Mucosa of descending colon (tissue), 3 donors: ENCODE data around the gene TNFAIP6. TPM values are rescaled to one million over a fixed set of nuclear protein-coding genes. Genes with fewer than 3 reads are reported as not detected.
"Not testable (repeated sequence)": the region's sequence is repeated elsewhere in the genome, so short reads cannot be mapped to it uniquely, and the experiment has no call there.

Experiments used
- ATAC-seq: fragments of 200-7000 bp; cut with Tn5 transposase; one replicate; pipeline ENCODE4 v1.9.1; 2020; ENCODE audit warnings: mild to moderate bottlenecking, moderate library complexity
- DNase-seq, 3 donors: peaks; one replicate each; pipeline ENCODE4 v3.0.0-alpha.2; 2020
- H3K36me3 ChIP-seq: fragments of 200-600 bp; one replicate; pipeline ENCODE4 v1.8.0; 2021; ENCODE audit warnings: low read depth, mild to moderate bottlenecking
- H3K4me1 ChIP-seq: fragments of 200-600 bp; one replicate; pipeline ENCODE4 v1.8.0; 2021; ENCODE audit warnings: low read depth, mild to moderate bottlenecking
- H3K4me3 ChIP-seq: fragments of 200-600 bp; one replicate; pipeline ENCODE4 v1.8.0; 2021; ENCODE audit warnings: mild to moderate bottlenecking
- H3K9me3 ChIP-seq: fragments of 200-600 bp; one replicate; pipeline ENCODE4 v1.8.0; 2021; ENCODE audit warnings: mild to moderate bottlenecking
- CTCF ChIP-seq: fragments of 200-600 bp; IDR thresholded peaks from one replicate; pipeline ENCODE4 v1.8.0; 2022; ENCODE audit warnings: antibody characterized with exemption, mild to moderate bottlenecking
- intact Hi-C, 2 donors: fragments of 100-400 bp; cut with DNase I in 1 of 2; cut with micrococcal nuclease in 1 of 2; formaldehyde crosslinking; loops; one replicate each; pipeline versions ENCODE4 v1.11.0 to v1.11.1; 2022; cut with DNase I, micrococcal nuclease
- long read RNA-seq, 2 donors: library from polyadenylated mRNA; unstranded; transcript quantifications; one replicate each; pipeline ENCODE4 v2.0.0, GENCODE V29; 2019 to 2021
- total RNA-seq, 3 donors: library from RNA; stranded (reverse); fragmentation: NEBNext Ultra II Directional in 2 of 3; extraction: Animal tissue kit (Norgen Biotek cat#: 25700) in 2 of 3; gene quantifications; one replicate each; pipeline versions ENCODE4 v1.2.1 to v1.2.4, GENCODE V29; 2021 to 2023
- donor health status: DM: no; HTN: no; CAD: no; lungs with moderate emphysema.
- donor health status: DM: no; HTN: no; CAD: no.
- donor health status: DM: no; HTN: yes; CAD: no.

Gene TNFAIP6
- 1 to 10 TPM in 2 of 3 donors, not detected in 1; 1.1 to 2.3 TPM for total RNA-seq
- long read RNA-seq, donor 1, partial matches to known transcripts: 1 of 4 reads
- long read RNA-seq, donor 1, other reads (novel, unspliced or antisense): 0 of 4 reads
- long read RNA-seq, donor 2, partial matches to known transcripts: 1 of 4 reads
- long read RNA-seq, donor 2, other reads (novel, unspliced or antisense): 0 of 4 reads

GRCh38 chr2:151357359-151357758 lies at the start of gene TNFAIP6:
TNFAIP6 (plus strand) TSS chr2:151357592; CDS start chr2:151357667, 75 bp downstream.
- H3K36me3 ChIP-seq: no peaks in the 10 kb centered on the region
- DNase-seq (peak in 1 of 3 donors; percentile 5), ATAC-seq (peak; percentile 52)
- intact Hi-C loops: no loop called here
- H3K4me3 ChIP-seq: no peak within 1 kb of the TSS
- TF ChIP-seq CTCF: no peak
- H3K9me3 ChIP-seq: no peaks in the 10 kb centered on the region
- H3K4me1 ChIP-seq: no peaks in the 10 kb centered on the region

GRCh38 chr2:151310313-151310712 lies 47.1 kb upstream of the TNFAIP6 start:
- H3K9me3 ChIP-seq, H3K4me1 ChIP-seq, DNase-seq, H3K4me3 ChIP-seq, H3K36me3 ChIP-seq, ATAC-seq, intact Hi-C loops: not testable (repeated sequence)

- H3K4me1 ChIP-seq, H3K9me3 ChIP-seq, DNase-seq, H3K36me3 ChIP-seq, intact Hi-C loops, ATAC-seq, H3K4me3 ChIP-seq: not testable (repeated sequence)
These were observed 45.0 kb upstream of the TNFAIP6 start for GRCh38 chr2:151312440-151312839.

- DNase-seq: peak in 1 of 3 donors; percentile 16
- ATAC-seq: no peak
- intact Hi-C loops: no loop called here
- TF ChIP-seq CTCF: no peak
- Histone ChIP-seq H3K4me3 (no peak overlapping the region), H3K4me1 (no peaks in the 10 kb centered on the region), H3K36me3 (no peaks in the 10 kb centered on the region), H3K9me3 (no peaks in the 10 kb centered on the region)
These were observed 42.0 kb upstream of the TNFAIP6 start for GRCh38 chr2:151315381-151315903.

- ATAC-seq: no peak
- Histone ChIP-seq H3K4me3 (no peak overlapping the region), H3K36me3 (no peaks in the 10 kb centered on the region), H3K9me3 (no peaks in the 10 kb centered on the region), H3K4me1 (no peaks in the 10 kb centered on the region)
- no peak for DNase-seq
- no peak for TF ChIP-seq CTCF
- intact Hi-C loops: no loop called here
These were observed 31.8 kb upstream of the TNFAIP6 start for GRCh38 chr2:151325581-151326095.

GRCh38 chr2:151326554-151326953 lies 30.8 kb upstream of the TNFAIP6 start:
- H3K4me3 ChIP-seq: no peak overlapping the region
- TF ChIP-seq CTCF: no peak
- no peaks in the 10 kb centered on the region for H3K4me1 ChIP-seq
- intact Hi-C loops: no loop called here
- H3K9me3 ChIP-seq: no peaks in the 10 kb centered on the region
- H3K36me3 ChIP-seq: no peaks in the 10 kb centered on the region
- no peak for ATAC-seq
- no peak for DNase-seq
